K562 (cell line): ENCODE results near the gene TSSK1B. TPM values are rescaled to one million over a fixed set of nuclear protein-coding genes. Genes with fewer than 3 reads are reported as not detected.

ENCODE experiments used
- ATAC-seq: fragments of 200-7000 bp; cut with Tn5 transposase; 3 replicates; pipeline ENCODE4 v1.9.1; 2020; ENCODE audit warnings: moderate library complexity
- BruUV-seq: library from RNA; stranded (reverse); fragments of 400-500 nt; replicated peaks from 2 replicates; lab custom pipeline; 2021; lab: Mats Ljungman, UMichigan
- CTCF ChIA-PET: fragments of 300-600 bp; formaldehyde crosslinking; extraction: SDS; loops from one replicate; lab custom pipeline; 2021; ENCODE audit warnings: low intra/inter-chr PET ratio; lab: Yijun Ruan, JAX
- POLR2A ChIA-PET: fragments of 300-600, 350-650 bp; sonication (Branson Sonifier 250); formaldehyde crosslinking; extraction: SDS; loops from one replicate; lab custom pipeline; 2021; ENCODE audit warnings: antibody characterized with exemption, inconsistent platforms; lab: Yijun Ruan, JAX
- DNase-seq, 4 experiments: peaks; one replicate each; pipeline versions ENCODE4 v3.0.0 to v3.0.0-alpha.2; 2011 to 2018; ENCODE audit warnings: low spot score in 3 of 4, mixed read lengths in 3 of 4; ENCODE audit errors: extremely low read depth in 1 of 4
- FAIRE-seq: peaks from 2 replicates; lab custom pipeline; 2011; peaks lifted over from hg19 to GRCh38; lab: Jason Lieb, UNC
- H2AFZ ChIP-seq: 2 replicates; pipeline ENCODE4 v1.6.0; 2011; ENCODE audit warnings: low read depth, low read length, control low read depth, inconsistent platforms
- H3K27ac ChIP-seq: fragments of 200-600 bp; 3 replicates; pipeline ENCODE4 v1.8.0; 2011; ENCODE audit warnings: low read depth, mild to moderate bottlenecking, control low read depth, inconsistent platforms, low read length, moderate library complexity, mixed read lengths; ENCODE audit errors: extremely low read depth
- H3K27me3 ChIP-seq, 2 experiments: fragments of 300-600 bp in 1 of 2; 2 replicates in 1 of 2; 3 replicates in 1 of 2; pipeline versions ENCODE4 v1.6.0 to v1.8.0; 2011; ENCODE audit warnings: inconsistent platforms in 2 of 2, low read length in 2 of 2, mild to moderate bottlenecking in 1 of 2, mixed read lengths in 1 of 2, moderate library complexity in 1 of 2; ENCODE audit not compliant: control insufficient read depth in 2 of 2, insufficient read depth in 2 of 2
- H3K36me3 ChIP-seq: fragments of 300-600 bp; 3 replicates; pipeline ENCODE4 v1.8.0; 2011; ENCODE audit warnings: mild to moderate bottlenecking, low read length, inconsistent platforms; ENCODE audit not compliant: control insufficient read depth, insufficient read depth
- H3K4me1 ChIP-seq, 2 experiments: fragments of 200-600 bp in 1 of 2; replicated peaks in 1 of 2; 2 replicates in 1 of 2; 3 replicates in 1 of 2; pipeline versions ENCODE4 v1.5.1 to v1.8.0; 2011; ENCODE audit warnings: inconsistent platforms in 2 of 2, low read length in 2 of 2, mild to moderate bottlenecking in 1 of 2, mixed read lengths in 1 of 2, moderate library complexity in 1 of 2; ENCODE audit not compliant: control insufficient read depth in 2 of 2, insufficient read depth in 2 of 2
- H3K4me2 ChIP-seq: 2 replicates; pipeline ENCODE4 v1.6.1; 2011; ENCODE audit warnings: low read length, control low read depth, inconsistent platforms, mixed read lengths; ENCODE audit not compliant: insufficient read depth
- H3K4me3 ChIP-seq: fragments of 200-600 bp; sonication (generic), shearing (Covaris generic); 2 replicates; pipeline ENCODE4 v1.5.1; 2016; ENCODE audit warnings: control low read depth, inconsistent platforms
- H3K79me2 ChIP-seq: fragments of 200-600 bp; 3 replicates; pipeline ENCODE4 v1.8.0; 2011; ENCODE audit warnings: low read length, inconsistent platforms; ENCODE audit not compliant: control insufficient read depth, insufficient read depth
- H3K9ac ChIP-seq, 2 experiments: 2 replicates each; pipeline versions ENCODE4 v1.6.0 to v1.6.1; 2011; ENCODE audit warnings: low read depth in 2 of 2, low read length in 2 of 2, control low read depth in 1 of 2, inconsistent platforms in 1 of 2, mild to moderate bottlenecking in 1 of 2, mixed read lengths in 1 of 2; ENCODE audit not compliant: insufficient read depth in 1 of 2
- H3K9me1 ChIP-seq: one replicate; pipeline ENCODE4 v1.6.0; 2011; ENCODE audit warnings: inconsistent platforms, mild to moderate bottlenecking, low read length, moderate library complexity; ENCODE audit not compliant: control insufficient read depth, insufficient read depth
- H3K9me3 ChIP-seq: replicated peaks from 2 replicates; pipeline ENCODE4 v1.5.1; 2011; ENCODE audit warnings: low read depth, low read length, inconsistent platforms; ENCODE audit not compliant: control insufficient read depth, insufficient read depth
- H4K20me1 ChIP-seq: replicated peaks from 2 replicates; pipeline ENCODE4 v1.6.1; 2011; ENCODE audit warnings: low read length, inconsistent platforms, mixed read lengths; ENCODE audit not compliant: control insufficient read depth, insufficient read depth
- ATF7 ChIP-seq: fragments of 450-650 bp; IDR thresholded peaks from 2 replicates; pipeline ENCODE4 v1.7.1; 2014; ENCODE audit warnings: mild to moderate bottlenecking, moderate library complexity
- HNRNPL ChIP-seq: fragments of 200-400 bp; formaldehyde crosslinking; IDR thresholded peaks from 2 replicates; pipeline ENCODE4 v1.6.1; 2017; ENCODE audit warnings: low read depth, mild to moderate bottlenecking, low read length
- IFI16 ChIP-seq: fragments of 250-450 bp; sonication (Bioruptor Pico); IDR thresholded peaks from 2 replicates; pipeline ENCODE4 v2.1.2; 2022; ENCODE audit warnings: mild to moderate bottlenecking, inconsistent platforms
- WGBS: fragments of 100-300 bp; shearing (Covaris generic); methylation state at CpG from one replicate; pipeline ENCODE4 v1.1.6; 2016; ENCODE audit warnings: low coverage, mixed read lengths; ENCODE audit not compliant: insufficient coverage; ENCODE audit errors: missing lambda C conversion rate; 5-methylcytosine and 5-hydroxymethylcytosine counted together
- in situ Hi-C: fragments of 300-500 bp; cut with MboI; formaldehyde crosslinking; loops from 4 replicates; pipeline ENCODE4 v1.15.0; 2018; ENCODE audit warnings: inconsistent platforms, mixed read lengths
- intact Hi-C: fragments of 100-400 bp; cut with micrococcal nuclease; formaldehyde crosslinking; loops from 2 replicates; pipeline ENCODE4 v1.14.2; 2022
- polyA plus RNA-seq, 8 experiments: library from polyadenylated mRNA; depleted of rRNA in 4 of 8; stranded (reverse) in 5 of 8; unstranded in 3 of 8; fragments of >200 nt; fragmentation: Nextera tagmentation in 2 of 8; fragmentation: Illumina TruSeq in 1 of 8; extraction: Ambion mirVana in 2 of 8; extraction: Trizol in 1 of 8; gene quantifications; 2 replicates each; pipeline versions ENCODE4 v1.2.1 to v1.2.3, GENCODE V29; 2011 to 2014; ENCODE audit warnings: inconsistent platforms in 1 of 8, missing spikeins in 1 of 8
- total RNA-seq, 7 experiments: library from RNA; depleted of rRNA in 6 of 7; stranded (reverse); fragments of >200 nt in 6 of 7; fragmentation: Illumina TruSeq in 2 of 7; extraction: Trizol in 2 of 7; gene quantifications; 2 replicates each; pipeline versions ENCODE4 v1.2.1 to v1.2.3, GENCODE V29; 2011 to 2021; ENCODE audit warnings: low replicate concordance in 1 of 7
- TF ChIP-seq, protein P1 (sequence below): fragments of 450-650 bp; formaldehyde crosslinking; IDR thresholded peaks from 2 replicates; pipeline ENCODE4 v1.4.0; 2022; ENCODE audit warnings: missing genetic modification characterization

Gene TSSK1B
- total and polyA plus RNA-seq, 9 of the 15 experiments (the other 6 are each of a cell fraction or from before 2014, with no cell fraction given) = not detected

DNA sequence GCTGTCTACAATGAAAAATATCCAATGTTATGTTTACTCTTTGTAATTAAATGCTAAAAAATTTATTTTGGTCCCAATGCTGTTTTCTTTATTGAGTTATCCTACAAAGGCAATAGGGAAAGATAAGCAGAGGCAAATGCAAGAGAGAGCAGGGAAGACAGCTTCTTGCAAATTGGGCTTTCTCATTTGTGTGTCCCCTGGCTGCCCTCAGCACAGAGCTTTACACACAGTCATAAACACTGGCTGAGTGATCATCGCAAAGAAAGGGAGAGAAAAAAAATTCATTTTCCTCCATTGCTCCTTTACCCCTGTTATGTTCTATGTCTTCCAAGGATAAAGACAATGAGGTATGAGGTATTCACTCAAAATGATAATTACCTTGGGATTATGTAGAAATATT lies 2.3 kb upstream of the TSSK1B start:
- no peaks in the 10 kb centered on the region for H4K20me1 ChIP-seq
- ATAC-seq (no peak), DNase-seq (no peak), FAIRE-seq (no peak)
- ChIA-PET CTCF (no interaction called here), POLR2A (interaction anchor here (0.7 kb wide), 1 partner anchor 24 kb away, joined by 3 read pairs; no protein-coding TSS in a partner anchor)
- in situ Hi-C loops (no loop called here), intact Hi-C loops (no loop called here)
- TF ChIP-seq, protein P1, sequence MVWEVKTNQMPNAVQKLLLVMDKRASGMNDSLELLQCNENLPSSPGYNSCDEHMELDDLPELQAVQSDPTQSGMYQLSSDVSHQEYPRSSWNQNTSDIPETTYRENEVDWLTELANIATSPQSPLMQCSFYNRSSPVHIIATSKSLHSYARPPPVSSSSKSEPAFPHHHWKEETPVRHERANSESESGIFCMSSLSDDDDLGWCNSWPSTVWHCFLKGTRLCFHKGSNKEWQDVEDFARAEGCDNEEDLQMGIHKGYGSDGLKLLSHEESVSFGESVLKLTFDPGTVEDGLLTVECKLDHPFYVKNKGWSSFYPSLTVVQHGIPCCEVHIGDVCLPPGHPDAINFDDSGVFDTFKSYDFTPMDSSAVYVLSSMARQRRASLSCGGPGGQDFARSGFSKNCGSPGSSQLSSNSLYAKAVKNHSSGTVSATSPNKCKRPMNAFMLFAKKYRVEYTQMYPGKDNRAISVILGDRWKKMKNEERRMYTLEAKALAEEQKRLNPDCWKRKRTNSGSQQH (CRISPR knock-in tag) = no peak
- WGBS = 0% methylated on average over 1 of the region's 1 CpG
- no peaks in the 10 kb centered on the region for H3K79me2 ChIP-seq
- H3K36me3 ChIP-seq = no peaks in the 10 kb centered on the region
- H3K4me1 ChIP-seq = peaks cover 0 to 3% of the 10 kb centered on the region in 2 experiments; a peak in 1 of 5 replicates
- no peak overlapping the region for H3K4me2 ChIP-seq
- no peaks in the 10 kb centered on the region for H3K9me1 ChIP-seq
- no peak overlapping the region for H2AFZ ChIP-seq
- no TSS peak for BruUV-seq
- peaks cover 18 to 32% of the 10 kb centered on the region in 2 experiments for H3K27me3 ChIP-seq
- no peak overlapping the region for H3K4me3 ChIP-seq
- H3K9me3 ChIP-seq = no peaks in the 10 kb centered on the region
- no peak overlapping the region for H3K27ac ChIP-seq
- no peak overlapping the region for H3K9ac ChIP-seq

DNA sequence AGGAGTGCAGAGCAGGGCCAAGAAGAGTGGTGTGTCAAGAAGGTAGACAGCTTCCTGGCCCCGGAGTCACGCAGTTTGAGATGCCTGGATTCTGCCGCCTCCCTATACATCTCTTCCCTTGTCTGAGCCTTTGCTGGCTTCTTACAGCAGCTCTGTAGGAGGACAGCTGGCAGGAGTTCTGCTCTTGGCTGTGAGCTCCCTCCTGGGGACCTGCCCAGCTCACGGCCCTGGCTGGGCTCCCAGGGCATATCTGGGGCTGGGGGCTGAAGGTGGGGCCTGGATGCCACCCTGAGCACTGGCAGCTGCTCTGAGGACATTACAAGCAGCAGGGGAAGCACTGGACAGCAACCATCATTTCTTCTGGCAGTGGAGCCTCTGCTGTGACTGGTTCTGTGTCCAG lies 786 bp upstream of the TSSK1B start:
- peaks cover 0 to 3% of the 10 kb centered on the region in 2 experiments; a peak in 1 of 5 replicates for H3K4me1 ChIP-seq
- no peak for ATAC-seq
- H4K20me1 ChIP-seq = no peaks in the 10 kb centered on the region
- H3K27me3 ChIP-seq = peaks cover 18 to 32% of the 10 kb centered on the region in 2 experiments
- no peak overlapping the region for H3K9ac ChIP-seq
- no peak overlapping the region for H3K27ac ChIP-seq
- in situ Hi-C loops (no loop called here), intact Hi-C loops (no loop called here)
- WGBS = 0% methylated on average over 4 of the region's 4 CpGs
- no peak overlapping the region for H3K4me3 ChIP-seq
- no peaks in the 10 kb centered on the region for H3K36me3 ChIP-seq
- no peak overlapping the region for H3K4me2 ChIP-seq
- no peaks in the 10 kb centered on the region for H3K79me2 ChIP-seq
- POLR2A ChIA-PET = no interaction called here
- FAIRE-seq = no peak
- no TSS peak for BruUV-seq
- H3K9me3 ChIP-seq = no peaks in the 10 kb centered on the region
- CTCF ChIA-PET = no interaction called here
- H3K9me1 ChIP-seq = no peaks in the 10 kb centered on the region
- H2AFZ ChIP-seq = no peak overlapping the region
- no peak for DNase-seq
- TF ChIP-seq ATF7 (no peak), HNRNPL (no peak), IFI16 (CRISPR knock-in tag) (no peak)
